GM18951 (cell line): ENCODE results near the gene XYLT1.

Source experiments
- POLR2A ChIP-seq: IDR thresholded peaks from 4 replicates; pipeline ENCODE4 v1.6.1; 2011; ENCODE audit warnings: mild to moderate bottlenecking; ENCODE audit not compliant: insufficient read length, insufficient read depth; ENCODE audit errors: extremely low read depth
- in situ Hi-C: fragments of 300-500 bp; cut with MboI; formaldehyde crosslinking; loops from one replicate; pipeline ENCODE4 v1.12.0; 2022; ENCODE audit warnings: low sequenced_read_pairs, mixed read lengths, inconsistent platforms; ENCODE audit not compliant: unreplicated experiment

Gene XYLT1

GRCh38 chr16:17270683-17271109 is 200.1 kb downstream of the XYLT1 start:
- no peak for TF ChIP-seq POLR2A
- in situ Hi-C loops: no loop called here

GRCh38 chr16:17270111-17270510 is 200.6 kb downstream of the XYLT1 start:
- in situ Hi-C loops: no loop called here
- no peak for TF ChIP-seq POLR2A

- in situ Hi-C loops: no loop called here
- TF ChIP-seq POLR2A: no peak
Observed at GRCh38 chr16:17269439-17269838, 201.3 kb downstream of the XYLT1 start.

- TF ChIP-seq POLR2A: no peak
- in situ Hi-C loops: no loop called here
Observed at GRCh38 chr16:17266608-17267313, 204.0 kb downstream of the XYLT1 start.

- in situ Hi-C loops: no loop called here
- no peak for TF ChIP-seq POLR2A
Observed at GRCh38 chr16:17265154-17265553, 205.6 kb downstream of the XYLT1 start.

- in situ Hi-C loops: no loop called here
Observed at GRCh38 chr16:17261197-17261858, 209.4 kb downstream of the XYLT1 start.

GRCh38 chr16:17260276-17260849 is 210.4 kb downstream of the XYLT1 start:
- no peak for TF ChIP-seq POLR2A
- in situ Hi-C loops: no loop called here

More at GRCh38 chr16:17261197-17261858, 209.4 kb downstream of the XYLT1 start:
- TF ChIP-seq POLR2A: no peak

GRCh38 chr16:17259751-17260270 is 210.9 kb downstream of the XYLT1 start:
- in situ Hi-C loops: no loop called here

GRCh38 chr16:17258848-17259713 is 211.7 kb downstream of the XYLT1 start:
- in situ Hi-C loops: no loop called here

More at GRCh38 chr16:17259751-17260270, 210.9 kb downstream of the XYLT1 start:
- no peak for TF ChIP-seq POLR2A

GRCh38 chr16:17258077-17258599 is 212.6 kb downstream of the XYLT1 start:
- in situ Hi-C loops: no loop called here

More at GRCh38 chr16:17258848-17259713, 211.7 kb downstream of the XYLT1 start:
- no peak for TF ChIP-seq POLR2A

GRCh38 chr16:17257426-17258023 is 213.2 kb downstream of the XYLT1 start:
- in situ Hi-C loops: no loop called here
- TF ChIP-seq POLR2A: no peak

More at GRCh38 chr16:17258077-17258599, 212.6 kb downstream of the XYLT1 start:
- no peak for TF ChIP-seq POLR2A

- no peak for TF ChIP-seq POLR2A
- in situ Hi-C loops: no loop called here
Observed at GRCh38 chr16:17252701-17253100, 218.1 kb downstream of the XYLT1 start.
